GM19467 (cell line): ENCODE data around the gene GSTP1.
A peak's percentile ranks its signal among the peaks of the same experiment; 100 is the strongest.
"Not testable (repeated sequence)": the region's sequence is repeated elsewhere in the genome, so short reads cannot be mapped to it uniquely, and the experiment has no call there.

Experiments used
- ATAC-seq: cut with Tn5 transposase; IDR thresholded peaks from one replicate; pipeline ENCODE4 v1.9.1; 2021; ENCODE audit warnings: mild to moderate bottlenecking, moderate library complexity; ENCODE audit not compliant: unreplicated experiment

The GSTP1 gene

GRCh38 chr11:67583247-67584204 is at the start of gene GSTP1:
Gene GSTP1 (plus strand): TSS chr11:67583812. CDS start chr11:67583844, 32 bp downstream.
- ATAC-seq, result peak; percentile 57

- ATAC-seq, result no peak
These were observed 49.4 kb upstream of the GSTP1 start for GRCh38 chr11:67534070-67534679.

GRCh38 chr11:67535561-67535960 is 48.1 kb upstream of the GSTP1 start:
- ATAC-seq, result no peak

- no peak for ATAC-seq
These were observed 45.3 kb upstream of the GSTP1 start for GRCh38 chr11:67538306-67538705.

GRCh38 chr11:67538823-67539505 is 44.6 kb upstream of the GSTP1 start:
- no peak for ATAC-seq

- no peak for ATAC-seq
These were observed 44.1 kb upstream of the GSTP1 start for GRCh38 chr11:67539550-67539949.

- no peak for ATAC-seq
These were observed 42.4 kb upstream of the GSTP1 start for GRCh38 chr11:67541198-67541597.

GRCh38 chr11:67542169-67542568 is 41.4 kb upstream of the GSTP1 start:
- ATAC-seq, result no peak

GRCh38 chr11:67542971-67543370 is 40.6 kb upstream of the GSTP1 start:
- no peak for ATAC-seq

- ATAC-seq, result no peak
These were observed 40.0 kb upstream of the GSTP1 start for GRCh38 chr11:67543585-67543984.

GRCh38 chr11:67544616-67545242 is 38.9 kb upstream of the GSTP1 start:
- ATAC-seq, result no peak

- no peak for ATAC-seq
These were observed 38.3 kb upstream of the GSTP1 start for GRCh38 chr11:67545280-67545679.

- not testable (repeated sequence) for ATAC-seq
These were observed 35.5 kb upstream of the GSTP1 start for GRCh38 chr11:67548112-67548511.

GRCh38 chr11:67548555-67549110 is 35.0 kb upstream of the GSTP1 start:
- ATAC-seq, result no peak

GRCh38 chr11:67551127-67551526 is 32.5 kb upstream of the GSTP1 start:
- ATAC-seq, result no peak

- not testable (repeated sequence) for ATAC-seq
These were observed 31.9 kb upstream of the GSTP1 start for GRCh38 chr11:67551697-67552096.

- no peak for ATAC-seq
These were observed 27.4 kb upstream of the GSTP1 start for GRCh38 chr11:67556244-67556643.

- no peak for ATAC-seq
These were observed 25.4 kb upstream of the GSTP1 start for GRCh38 chr11:67558084-67558772.

GRCh38 chr11:67561971-67562619 is 21.5 kb upstream of the GSTP1 start:
- peak; percentile 74 for ATAC-seq
